Activated T-cell treated with anti-CD3 and anti-CD28 coated beads for 4 hours (primary cell): ENCODE results near the gene HERC2.
"Not testable (repeated sequence)": the region's sequence is repeated elsewhere in the genome, so short reads cannot be mapped to it uniquely, and the experiment has no call there.

ENCODE experiments used
- DNase-seq: peaks from one replicate; pipeline ENCODE4 v3.0.0-alpha.2; 2020

Gene HERC2

GRCh38 chr15:28322129-28322588 lies at the start of gene HERC2:
Gene HERC2 (minus strand): TSS chr15:28322179. CDS start chr15:28321433, 746 bp downstream.
- DNase-seq: not testable (repeated sequence)

GRCh38 chr15:28365502-28365901 lies 43.5 kb upstream of the HERC2 start:
- DNase-seq: not testable (repeated sequence)

- not testable (repeated sequence) for DNase-seq
Measured at GRCh38 chr15:28357984-28358383, 36.0 kb upstream of the HERC2 start, which contains the start of gene GOLGA6L24. Gene GOLGA6L24 (minus strand): TSS chr15:28358084. CDS start chr15:28358023, 61 bp downstream.

GRCh38 chr15:28321358-28322078 lies 461 bp downstream of the HERC2 start:
- DNase-seq: not testable (repeated sequence)

- DNase-seq: not testable (repeated sequence)
Measured at GRCh38 chr15:28319725-28320124, 2.3 kb downstream of the HERC2 start.

GRCh38 chr15:28318828-28319227 lies 3.2 kb downstream of the HERC2 start:
- DNase-seq: not testable (repeated sequence)

- DNase-seq: not testable (repeated sequence)
Measured at GRCh38 chr15:28318122-28318521, 3.9 kb downstream of the HERC2 start.

GRCh38 chr15:28316958-28317357 lies 5.0 kb downstream of the HERC2 start:
- DNase-seq: not testable (repeated sequence)

- not testable (repeated sequence) for DNase-seq
Measured at GRCh38 chr15:28310454-28310853, 11.5 kb downstream of the HERC2 start.

GRCh38 chr15:28308718-28309117 lies 13.3 kb downstream of the HERC2 start:
- DNase-seq: not testable (repeated sequence)

- not testable (repeated sequence) for DNase-seq
Measured at GRCh38 chr15:28305700-28306099, 16.3 kb downstream of the HERC2 start.

GRCh38 chr15:28297434-28297833 lies 24.5 kb downstream of the HERC2 start:
- DNase-seq: not testable (repeated sequence)

GRCh38 chr15:28296814-28297213 lies 25.2 kb downstream of the HERC2 start:
- not testable (repeated sequence) for DNase-seq

GRCh38 chr15:28295009-28295563 lies 26.9 kb downstream of the HERC2 start:
- not testable (repeated sequence) for DNase-seq

GRCh38 chr15:28294560-28294959 lies 27.4 kb downstream of the HERC2 start:
- not testable (repeated sequence) for DNase-seq

GRCh38 chr15:28289694-28290463 lies 32.1 kb downstream of the HERC2 start:
- DNase-seq: no peak

- not testable (repeated sequence) for DNase-seq
Measured at GRCh38 chr15:28288830-28289693, 32.9 kb downstream of the HERC2 start.

- DNase-seq: not testable (repeated sequence)
Measured at GRCh38 chr15:28286659-28287058, 35.3 kb downstream of the HERC2 start.

GRCh38 chr15:28286031-28286430 lies 35.9 kb downstream of the HERC2 start:
- DNase-seq: no peak

GRCh38 chr15:28281876-28282275 lies 40.1 kb downstream of the HERC2 start:
- DNase-seq: no peak

GRCh38 chr15:28274635-28275034 lies 47.3 kb downstream of the HERC2 start:
- DNase-seq: no peak

- DNase-seq: no peak
Measured at GRCh38 chr15:28273873-28274610, 47.9 kb downstream of the HERC2 start.
